HEK293 (cell line): Measurements from ENCODE around the gene HSF5.

ENCODE experiments used
- CTCF ChIP-seq: fragments of 450-650 bp; formaldehyde crosslinking; IDR thresholded peaks from 2 replicates; pipeline ENCODE4 v1.5.1; 2016; ENCODE audit warnings: missing biosample characterization, missing genetic modification characterization
- ZNF449 ChIP-seq: fragments of 450-650 bp; formaldehyde crosslinking; IDR thresholded peaks from 2 replicates; pipeline ENCODE4 v1.5.1; 2017; ENCODE audit warnings: missing biosample characterization, mild to moderate bottlenecking, missing genetic modification characterization, moderate library complexity
- ZNF558 ChIP-seq: fragments of 450-650 bp; formaldehyde crosslinking; IDR thresholded peaks from 2 replicates; pipeline ENCODE4 v1.5.1; 2016; ENCODE audit warnings: missing biosample characterization, missing genetic modification characterization
- TF ChIP-seq, protein P1 (sequence below): fragments of 450-650 bp; formaldehyde crosslinking; IDR thresholded peaks from 2 replicates; pipeline ENCODE4 v1.5.1; 2016; ENCODE audit warnings: missing biosample characterization, missing genetic modification characterization

DNA sequence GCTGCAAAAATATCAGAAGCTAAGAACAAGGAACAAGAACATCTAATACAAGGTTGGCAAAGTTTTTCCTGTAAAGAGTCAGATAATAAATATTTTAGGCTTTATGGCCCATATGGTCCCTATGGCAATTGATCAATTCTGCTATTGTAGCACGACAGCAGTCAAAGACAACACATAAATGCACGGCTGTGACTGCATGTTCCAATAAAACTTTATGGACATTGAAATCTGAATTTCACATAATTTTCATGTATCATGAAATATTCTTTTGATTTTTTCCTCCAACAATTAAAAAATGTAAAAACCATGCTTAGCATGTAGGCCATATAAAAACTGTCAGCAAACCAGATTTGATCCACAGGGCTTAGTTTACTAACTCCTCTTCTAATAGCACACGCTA, 60.4 kb downstream of the HSF5 start:
- no peak for TF ChIP-seq ZNF449 (tag by site-specific recombination)
- TF ChIP-seq, protein P1, sequence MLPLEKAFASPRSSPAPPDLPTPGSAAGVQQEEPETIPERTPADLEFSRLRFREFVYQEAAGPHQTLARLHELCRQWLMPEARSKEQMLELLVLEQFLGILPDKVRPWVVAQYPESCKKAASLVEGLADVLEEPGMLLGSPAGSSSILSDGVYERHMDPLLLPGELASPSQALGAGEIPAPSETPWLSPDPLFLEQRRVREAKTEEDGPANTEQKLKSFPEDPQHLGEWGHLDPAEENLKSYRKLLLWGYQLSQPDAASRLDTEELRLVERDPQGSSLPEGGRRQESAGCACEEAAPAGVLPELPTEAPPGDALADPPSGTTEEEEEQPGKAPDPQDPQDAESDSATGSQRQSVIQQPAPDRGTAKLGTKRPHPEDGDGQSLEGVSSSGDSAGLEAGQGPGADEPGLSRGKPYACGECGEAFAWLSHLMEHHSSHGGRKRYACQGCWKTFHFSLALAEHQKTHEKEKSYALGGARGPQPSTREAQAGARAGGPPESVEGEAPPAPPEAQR: no peak
- TF ChIP-seq CTCF (tag by site-specific recombination): no peak
- no peak for TF ChIP-seq ZNF558 (tag by site-specific recombination)
